Activated T-helper 1 cell treated with anti-CD3 and anti-CD28 coated beads, Interleukin-2, amount 50 U/mL, for 16 hours (primary cell): ENCODE measurements around the gene LYPD1.

Experiments
- DNase-seq, 2 donors: peaks; one replicate each; pipeline ENCODE4 v3.0.0-alpha.2; 2020; ENCODE audit warnings: low read depth in 1 of 2, low spot score in 1 of 2

LYPD1 gene

DNA sequence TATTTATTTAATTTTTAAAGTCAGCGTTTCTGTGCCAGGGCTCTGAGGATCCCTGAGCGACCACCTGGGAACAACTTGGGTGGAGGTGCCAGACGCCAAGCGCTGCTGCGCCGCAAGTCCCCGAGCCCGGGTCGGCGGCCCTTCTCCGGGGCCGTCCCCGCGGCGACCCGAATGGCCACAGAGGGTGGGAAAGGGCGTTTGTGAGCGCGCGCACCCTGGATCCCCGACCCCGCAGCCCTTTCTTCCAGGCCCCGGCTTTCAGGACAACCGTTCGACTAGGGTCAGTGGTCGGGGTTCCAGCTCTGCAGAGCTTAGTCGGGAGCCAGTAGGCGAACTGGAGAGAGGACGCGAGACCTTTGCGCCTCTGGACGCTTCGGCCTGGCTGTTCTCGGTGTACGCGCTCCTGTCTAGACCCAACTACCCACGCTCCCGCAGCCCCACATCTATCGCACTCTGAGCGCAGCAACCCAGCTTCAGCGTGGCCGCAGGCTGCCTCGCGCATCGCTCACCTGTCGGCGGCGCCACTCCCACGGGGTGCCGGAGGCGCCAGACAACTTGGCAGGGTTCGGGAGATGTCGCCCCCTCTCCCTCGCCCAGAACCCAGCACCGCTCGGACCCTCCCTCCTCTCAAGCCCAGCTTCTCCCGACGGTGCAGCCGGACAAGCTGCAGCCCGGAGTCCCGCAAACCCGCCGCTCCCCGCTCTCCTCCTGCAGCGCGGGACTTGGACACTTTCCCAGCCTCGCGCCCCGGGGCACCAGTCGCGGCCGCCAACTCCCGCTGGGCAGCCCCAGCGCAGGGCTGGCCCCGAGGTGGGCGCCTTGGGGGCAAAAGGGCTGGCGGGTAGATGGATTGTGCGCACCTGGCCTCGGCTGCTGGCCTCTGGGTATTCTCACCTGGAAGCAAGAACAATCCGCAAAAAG lies 758 bp downstream of the LYPD1 start:
- no peak for DNase-seq

GRCh38 chr2:132668189-132668823 lies 1.7 kb downstream of the LYPD1 start:
- DNase-seq, result no peak

- no peak for DNase-seq
Measured at GRCh38 chr2:132667706-132668105, 2.3 kb downstream of the LYPD1 start.

DNA sequence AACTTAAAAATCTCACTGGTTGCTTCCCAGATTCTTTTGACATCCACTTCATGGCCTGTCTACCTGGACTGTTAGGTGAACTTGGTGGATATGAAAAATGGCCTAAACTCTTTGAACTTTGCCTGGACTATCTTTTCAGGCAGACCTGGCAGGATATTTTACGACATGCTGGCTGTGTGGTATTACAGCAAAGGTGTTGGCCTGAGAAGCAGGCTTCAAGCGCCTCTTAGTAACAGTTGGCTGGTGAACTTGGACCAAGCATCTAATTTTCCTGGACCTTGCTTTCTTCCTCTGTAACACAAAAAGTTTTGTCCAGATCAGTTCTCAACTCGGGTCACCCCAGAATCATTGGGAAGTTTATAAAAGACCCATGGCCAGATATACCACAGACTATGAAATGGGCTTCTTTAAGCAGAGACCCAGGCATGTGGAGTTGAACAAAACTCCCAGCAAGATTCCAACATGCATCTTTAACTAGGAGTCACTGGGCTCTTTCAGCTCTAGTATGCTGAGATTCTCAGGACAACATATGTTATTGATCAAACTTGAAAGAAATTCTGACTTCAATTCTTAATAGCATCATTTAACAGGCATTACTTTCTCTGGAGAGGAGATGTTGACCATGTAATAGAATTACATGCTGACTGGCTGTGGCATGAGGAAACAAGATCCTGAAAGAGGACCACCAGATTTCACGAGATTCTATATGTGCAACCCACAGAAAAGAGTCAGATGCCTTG lies 4.4 kb downstream of the LYPD1 start:
- no peak for DNase-seq

- no peak for DNase-seq
Measured at GRCh38 chr2:132664096-132664495, 5.9 kb downstream of the LYPD1 start.

- no peak for DNase-seq
Measured at GRCh38 chr2:132662732-132663131, 7.3 kb downstream of the LYPD1 start.

DNA sequence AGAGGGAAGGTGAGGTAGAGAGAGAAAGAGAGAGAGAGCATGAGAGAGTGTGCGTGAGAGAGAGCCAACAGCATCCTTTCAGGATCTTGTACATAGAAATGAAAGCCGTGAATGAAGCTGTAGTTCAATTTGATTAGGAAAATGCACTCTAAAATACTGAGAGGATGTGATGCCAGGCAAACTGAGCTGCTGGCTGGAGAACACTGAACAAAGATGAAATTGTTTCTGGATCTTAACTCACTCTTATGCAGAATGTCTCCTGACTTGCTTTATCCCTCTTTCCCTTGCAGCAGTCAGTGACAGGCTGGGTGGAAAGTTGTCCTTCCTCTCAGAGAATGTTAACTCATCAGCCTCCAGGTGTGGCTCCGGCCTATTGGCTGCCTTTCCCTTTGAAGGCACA lies 10.7 kb downstream of the LYPD1 start:
- no peak for DNase-seq

- no peak for DNase-seq
Measured at GRCh38 chr2:132656266-132656975, 13.6 kb downstream of the LYPD1 start.

DNA sequence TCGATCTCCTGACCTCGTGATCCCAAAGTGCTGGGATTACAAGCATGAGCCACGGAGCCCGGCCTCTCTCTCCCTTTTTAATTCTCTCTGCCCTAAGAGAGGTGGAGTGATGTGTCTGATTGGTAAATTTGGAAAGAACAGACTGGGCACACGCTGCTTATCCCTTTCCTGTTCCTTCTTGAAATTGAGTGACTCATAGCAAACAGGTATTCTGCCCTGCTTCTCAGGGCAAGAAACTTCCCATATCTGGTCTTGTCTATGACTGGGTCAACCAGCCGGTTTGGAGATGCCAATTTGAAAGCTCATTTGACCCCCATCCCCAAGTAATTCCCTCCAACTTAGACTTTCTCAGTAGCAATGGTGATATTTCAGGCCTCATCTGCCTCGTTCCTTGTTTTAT lies 15.0 kb downstream of the LYPD1 start:
- DNase-seq, result no peak

GRCh38 chr2:132654335-132654734 lies 15.7 kb downstream of the LYPD1 start:
- no peak for DNase-seq

DNA sequence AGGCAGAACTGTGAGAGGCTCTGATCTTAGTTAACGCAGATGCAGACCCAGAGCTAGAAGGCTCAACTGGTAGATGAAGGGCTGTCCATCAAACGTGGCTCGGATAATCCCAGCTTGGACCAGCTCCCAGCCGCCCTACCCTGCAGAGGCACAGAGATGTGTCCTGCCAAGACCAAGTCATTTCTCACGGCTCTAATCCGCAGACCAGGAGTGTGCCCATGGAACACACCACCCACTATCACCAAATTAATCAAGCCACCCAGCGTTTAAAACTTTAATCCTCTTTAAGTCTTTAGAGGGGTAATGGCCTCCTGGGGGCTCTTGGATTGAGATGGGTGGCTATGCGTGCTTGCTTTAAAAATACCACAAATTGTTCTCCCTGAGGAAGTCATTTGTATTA lies 17.5 kb downstream of the LYPD1 start:
- DNase-seq, result no peak

DNA sequence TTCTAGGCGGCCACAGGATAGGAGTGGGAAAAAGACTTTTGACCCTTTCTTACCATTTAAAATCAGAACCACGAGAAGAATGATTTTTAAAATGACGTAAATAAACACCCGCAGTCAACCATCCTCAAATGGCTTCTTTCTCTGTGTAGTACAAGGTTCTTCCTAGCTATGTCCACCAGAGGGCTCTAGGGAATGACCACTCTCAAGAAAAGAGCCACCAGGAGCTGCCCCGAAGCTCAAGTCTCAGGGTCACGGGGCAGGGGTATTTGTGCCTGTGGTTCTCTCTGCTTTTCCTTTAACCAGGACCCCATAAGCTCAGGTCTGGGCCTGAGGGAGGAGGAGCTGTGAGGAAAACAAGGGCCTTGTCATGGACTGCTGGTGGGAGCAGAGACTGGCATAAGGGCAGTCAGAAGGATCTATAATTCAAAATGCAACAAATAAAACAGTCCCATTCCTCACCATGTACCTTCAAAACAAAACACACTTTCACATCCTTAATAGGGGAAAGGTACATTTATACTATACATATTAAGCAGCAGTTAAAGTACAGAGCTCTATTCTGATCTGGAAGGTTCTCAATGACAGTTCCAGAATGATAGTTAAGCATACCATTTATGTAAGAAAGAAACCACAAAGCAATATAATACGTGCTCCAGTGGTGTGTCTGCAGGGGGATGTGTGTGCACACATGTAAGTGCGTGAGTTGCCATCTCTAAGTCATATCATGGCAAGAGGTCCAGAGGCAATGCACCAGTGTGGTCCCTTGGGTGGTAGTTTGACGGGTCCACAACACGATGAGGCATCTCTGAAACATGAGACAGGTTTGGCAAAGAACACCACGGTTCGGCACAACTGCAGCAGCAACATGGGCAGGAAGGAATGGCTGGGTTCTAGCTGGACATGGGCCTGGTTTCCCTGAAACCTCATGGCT lies 18.6 kb downstream of the LYPD1 start:
- no peak for DNase-seq

DNA sequence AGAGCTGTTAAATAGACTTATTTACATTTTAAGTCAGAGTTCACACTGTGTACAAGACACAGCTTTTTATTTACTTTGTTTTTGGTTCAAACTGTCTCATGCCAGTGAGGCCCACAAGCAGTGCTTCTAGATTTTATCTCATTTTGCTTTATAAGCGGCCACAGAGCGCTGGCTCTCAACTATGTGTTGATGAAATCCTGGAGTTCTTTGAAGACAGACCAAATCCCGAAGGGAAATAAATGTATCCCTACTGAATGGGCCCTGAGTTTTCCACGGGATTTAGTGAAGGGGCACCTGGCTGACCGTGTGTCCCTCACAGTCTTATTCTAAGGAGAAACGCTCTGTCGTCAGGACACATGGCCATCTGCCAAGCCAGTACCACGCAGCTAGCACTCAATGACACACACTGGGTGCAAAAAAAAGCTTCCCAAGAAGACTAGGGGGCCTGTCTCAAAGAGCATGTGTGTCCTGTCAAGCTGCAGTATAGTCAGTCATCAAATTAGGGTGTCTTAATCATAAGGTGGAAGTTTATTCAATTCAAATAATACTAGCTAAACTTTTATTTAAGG lies 23.4 kb downstream of the LYPD1 start:
- no peak for DNase-seq

DNA sequence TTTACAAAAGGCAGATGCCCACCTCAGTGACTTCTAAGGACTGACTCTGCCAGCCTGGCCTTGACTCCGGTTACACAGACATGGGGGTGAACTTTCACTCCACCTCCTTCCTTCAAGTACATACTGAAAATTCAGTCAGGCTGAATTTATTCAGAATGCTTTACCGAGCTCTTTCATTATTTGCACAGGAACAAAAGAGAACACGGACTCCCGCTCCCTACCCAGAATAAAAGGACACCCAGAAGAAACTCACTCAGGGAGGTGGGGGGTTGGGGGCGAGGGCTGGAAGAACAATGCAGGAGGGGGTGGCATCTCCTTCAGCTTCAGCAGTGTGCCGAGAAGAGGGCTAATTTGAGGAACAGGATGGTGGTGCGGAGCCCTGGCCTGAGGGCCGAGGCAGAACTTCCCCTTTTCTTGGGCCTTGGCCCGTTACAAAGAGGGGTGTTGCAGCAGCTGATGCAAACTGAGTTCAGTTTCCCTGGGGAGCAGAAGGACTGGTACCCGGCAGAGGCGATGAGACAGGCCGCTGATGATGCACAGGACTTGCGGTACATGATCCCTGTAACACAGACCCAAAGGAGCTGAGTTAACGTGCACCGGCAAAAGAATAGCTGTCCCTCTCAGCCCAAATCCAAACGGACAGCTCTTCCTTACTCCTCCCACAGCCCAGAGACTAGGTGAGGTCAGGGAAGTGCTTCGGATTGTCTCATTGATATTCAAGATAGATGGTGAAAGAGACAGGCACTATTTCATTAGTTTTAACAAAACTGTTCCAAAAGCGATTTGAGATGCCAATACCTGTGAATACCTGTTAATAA lies 24.1 kb downstream of the LYPD1 start:
- no peak for DNase-seq

DNA sequence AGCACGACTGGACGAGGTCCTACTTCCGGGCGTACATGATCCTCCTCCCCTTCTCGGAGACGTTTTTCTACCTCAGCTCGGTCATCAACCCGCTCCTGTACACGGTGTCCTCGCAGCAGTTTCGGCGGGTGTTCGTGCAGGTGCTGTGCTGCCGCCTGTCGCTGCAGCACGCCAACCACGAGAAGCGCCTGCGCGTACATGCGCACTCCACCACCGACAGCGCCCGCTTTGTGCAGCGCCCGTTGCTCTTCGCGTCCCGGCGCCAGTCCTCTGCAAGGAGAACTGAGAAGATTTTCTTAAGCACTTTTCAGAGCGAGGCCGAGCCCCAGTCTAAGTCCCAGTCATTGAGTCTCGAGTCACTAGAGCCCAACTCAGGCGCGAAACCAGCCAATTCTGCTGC lies 24.8 kb downstream of the LYPD1 start:
- DNase-seq, result no peak

DNA sequence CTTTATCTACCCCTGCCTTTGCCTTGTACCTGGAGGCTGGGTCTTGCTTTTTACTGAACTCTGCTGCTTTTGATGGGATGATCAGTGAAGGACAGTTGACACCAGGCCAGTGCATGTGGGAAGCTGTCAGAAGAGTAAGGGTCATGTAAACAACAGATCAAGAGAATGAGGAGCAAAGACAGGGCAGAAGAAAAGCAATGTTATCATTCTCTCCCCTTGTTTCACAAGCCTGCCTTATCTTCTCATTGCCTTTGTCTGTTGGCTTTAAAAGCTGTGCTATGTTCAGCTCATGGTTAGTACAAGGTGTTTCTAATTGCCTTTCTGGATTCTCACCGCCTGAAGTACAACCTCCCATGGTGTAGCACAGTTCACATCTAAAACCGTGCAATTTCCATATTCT lies 27.6 kb downstream of the LYPD1 start:
- no peak for DNase-seq

- no peak for DNase-seq
Measured at GRCh38 chr2:132641819-132642218, 28.2 kb downstream of the LYPD1 start.

DNA sequence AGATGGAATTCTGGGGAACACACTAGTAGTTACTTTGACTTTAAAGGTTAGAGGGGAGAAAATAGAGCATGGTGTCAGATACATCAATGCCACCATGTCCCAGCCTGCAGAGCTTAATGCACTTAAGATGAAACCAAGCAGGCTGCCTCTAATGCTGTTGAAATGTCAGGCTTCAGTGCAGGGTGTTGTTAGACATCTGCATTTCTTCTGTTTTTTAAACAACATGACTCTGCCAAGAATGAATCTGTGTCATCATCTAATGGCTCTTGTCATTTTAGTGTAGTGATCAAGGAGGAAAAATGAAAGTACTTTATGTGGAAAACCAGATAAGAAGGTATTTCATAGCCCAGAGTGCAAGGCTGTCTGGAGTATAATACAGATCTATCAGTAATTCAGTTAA lies 29.9 kb downstream of the LYPD1 start:
- DNase-seq, result no peak
